ENCODE results near the gene CAMKK2.
"Not testable (repeated sequence)": the region's sequence is repeated elsewhere in the genome, so short reads cannot be mapped to it uniquely, and the experiment has no call there.

Gene CAMKK2

GRCh38 chr12:121298411-121298810 is 1.9 kb upstream of the CAMKK2 start:
- not testable (repeated sequence) for H3K4me3 ChIP-seq (ENCODE audit: low read depth, low read length); H3K27me3 ChIP-seq (ENCODE audit: control insufficient read depth, insufficient read depth, low read length); H3K27ac ChIP-seq (ENCODE audit: low read depth, low read length); H3K9ac ChIP-seq (ENCODE audit: low read length); H3K4me1 ChIP-seq (ENCODE audit: control insufficient read depth, insufficient read depth, low read length); H3K9me3 ChIP-seq (ENCODE audit: control insufficient read depth, insufficient read depth, low read depth, low read length); H3K36me3 ChIP-seq (ENCODE audit: control insufficient read depth, insufficient read depth, low read length)

DNA sequence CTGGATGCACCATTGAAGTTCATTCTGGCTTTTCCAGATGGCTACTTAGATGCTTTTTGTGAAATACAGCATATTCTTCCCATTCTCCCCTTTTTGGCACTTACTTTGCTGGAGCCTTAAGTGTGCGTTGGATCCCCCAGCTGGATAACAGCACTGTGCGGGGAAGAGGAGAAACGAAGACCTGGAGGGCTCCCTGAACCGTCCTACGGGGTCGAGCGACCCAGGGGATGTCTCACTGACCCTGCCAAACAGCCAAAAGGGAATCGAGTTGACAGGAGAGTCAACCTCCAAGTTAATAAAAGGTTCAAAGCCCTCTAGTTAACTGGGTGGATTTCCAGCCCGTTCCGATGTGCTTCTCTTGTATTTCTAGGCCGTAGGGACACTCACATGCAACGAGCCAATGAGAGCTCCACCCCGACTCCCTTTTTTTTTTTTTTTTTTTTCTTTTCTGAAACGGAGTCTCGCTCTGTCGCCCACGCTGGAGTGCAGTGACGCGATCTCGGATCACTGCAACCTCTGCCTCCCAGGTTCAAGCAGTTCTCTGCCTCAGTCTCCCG is 1.0 kb upstream of the CAMKK2 start:
- Histone ChIP-seq H3K4me1 (ENCODE audit: control insufficient read depth, insufficient read depth, low read length) (0 out of 2 replicates have a peak, but pooled peaks cover 3% of the 10 kb centered on the region), H3K27me3 (ENCODE audit: control insufficient read depth, insufficient read depth, low read length) (no peaks in the 10 kb centered on the region), H3K9ac (ENCODE audit: low read length) (peak overlapping the region; percentile 81), H3K36me3 (ENCODE audit: control insufficient read depth, insufficient read depth, low read length) (0 out of 2 replicates have a peak, but pooled peaks cover 2% of the 10 kb centered on the region), H3K9me3 (ENCODE audit: control insufficient read depth, insufficient read depth, low read depth, low read length) (no peaks in the 10 kb centered on the region), H3K4me3 (ENCODE audit: low read depth, low read length) (peak overlapping the region; percentile 87), H3K27ac (ENCODE audit: low read depth, low read length) (peak overlapping the region; percentile 55; the same call in 1 of the 2 replicates)

DNA sequence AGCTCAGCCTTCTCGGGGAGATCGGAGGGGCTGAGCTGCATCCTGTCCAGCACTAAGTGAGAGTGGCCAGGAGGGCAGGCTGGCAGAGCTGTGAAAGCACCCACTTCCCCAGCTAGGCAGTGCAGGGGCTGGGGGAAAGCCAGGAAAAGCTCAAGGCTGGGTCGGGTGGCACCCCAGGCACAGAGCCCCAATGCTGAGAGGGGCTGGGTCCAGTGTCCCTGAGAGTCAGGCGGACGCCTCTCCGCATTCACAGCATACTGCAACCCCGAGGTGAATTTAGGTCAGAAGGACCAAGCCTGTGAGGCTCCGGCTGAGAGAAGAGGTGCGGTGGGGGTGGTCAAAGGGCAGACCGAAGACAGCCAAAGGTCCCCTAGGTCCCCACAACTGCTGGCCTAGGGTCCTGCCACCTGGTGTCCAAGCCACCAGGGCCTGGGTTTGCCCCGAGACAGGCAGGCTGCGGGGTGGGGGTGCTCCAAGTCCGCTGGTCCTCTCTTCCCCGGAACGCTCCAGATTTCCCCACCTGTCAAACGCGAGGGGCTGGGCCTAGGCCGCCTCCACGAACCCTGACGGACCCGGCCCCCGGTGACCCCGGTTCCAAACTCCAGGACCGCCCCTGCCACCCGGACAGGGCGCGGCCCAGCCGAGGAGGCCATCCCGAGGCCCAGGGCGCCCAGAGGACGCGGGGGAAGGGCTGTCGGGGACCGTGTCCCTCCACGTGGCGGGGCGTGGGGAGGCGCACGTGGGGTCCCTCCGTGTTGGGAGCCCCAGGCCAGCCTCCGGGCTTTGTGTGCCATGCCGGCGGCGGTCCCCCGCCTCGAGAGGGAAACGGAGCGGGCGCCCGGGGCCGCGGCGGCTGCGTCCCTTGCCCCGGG is 527 bp downstream of the CAMKK2 start:
- Histone ChIP-seq H3K27ac (ENCODE audit: low read depth, low read length) (0 out of 2 replicates have a peak overlapping the region, but pooled peaks have one; percentile 32), H3K27me3 (ENCODE audit: control insufficient read depth, insufficient read depth, low read length) (no peaks in the 10 kb centered on the region), H3K9me3 (ENCODE audit: control insufficient read depth, insufficient read depth, low read depth, low read length) (no peaks in the 10 kb centered on the region), H3K4me3 (ENCODE audit: low read depth, low read length) (peak overlapping the region; percentile 92), H3K9ac (ENCODE audit: low read length) (peak overlapping the region; percentile 89), H3K4me1 (ENCODE audit: control insufficient read depth, insufficient read depth, low read length) (0 out of 2 replicates have a peak, but pooled peaks cover 3% of the 10 kb centered on the region), H3K36me3 (ENCODE audit: control insufficient read depth, insufficient read depth, low read length) (peaks cover 6% of the 10 kb centered on the region; the same call in 1 of the 2 replicates)

DNA sequence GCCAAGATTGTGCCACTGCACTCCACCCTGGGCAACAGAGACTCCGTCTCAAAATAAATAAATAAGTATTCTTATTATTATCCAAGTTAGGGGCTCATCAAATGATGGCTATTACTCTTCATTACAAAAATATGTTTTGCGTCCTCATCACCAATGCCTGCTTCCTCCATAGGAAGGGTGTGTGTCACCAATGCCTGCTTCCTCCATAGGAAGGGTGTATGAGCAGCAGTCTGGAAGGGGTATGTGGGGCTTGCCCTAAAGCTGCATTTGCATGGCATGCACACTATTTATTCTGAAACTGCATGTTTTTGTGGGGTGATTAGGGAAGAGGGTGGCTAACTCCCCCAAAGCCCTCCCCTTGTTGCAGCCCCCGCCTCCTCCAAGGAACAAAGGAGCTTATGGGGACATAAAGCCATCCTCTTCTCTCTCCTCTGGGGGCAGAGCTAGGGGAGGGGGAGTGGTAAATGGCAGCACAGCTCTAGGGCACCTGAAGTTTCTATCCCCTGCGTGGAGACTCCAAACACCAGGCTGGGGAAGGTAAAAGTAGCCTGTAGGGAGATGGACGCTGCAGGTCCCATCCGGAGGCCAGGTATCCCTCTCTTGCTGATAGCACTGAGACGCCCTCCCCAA is 1.3 kb downstream of the CAMKK2 start:
- H3K4me3 ChIP-seq (ENCODE audit: low read depth, low read length): peak overlapping the region; percentile 92
- 0 out of 2 replicates have a peak, but pooled peaks cover 3% of the 10 kb centered on the region for H3K4me1 ChIP-seq (ENCODE audit: control insufficient read depth, insufficient read depth, low read length)
- H3K27me3 ChIP-seq (ENCODE audit: control insufficient read depth, insufficient read depth, low read length): no peaks in the 10 kb centered on the region
- peak overlapping the region; percentile 89 for H3K9ac ChIP-seq (ENCODE audit: low read length)
- H3K27ac ChIP-seq (ENCODE audit: low read depth, low read length): no peak overlapping the region
- peaks cover 10% of the 10 kb centered on the region; the same call in 1 of the 2 replicates for H3K36me3 ChIP-seq (ENCODE audit: control insufficient read depth, insufficient read depth, low read length)
- no peaks in the 10 kb centered on the region for H3K9me3 ChIP-seq (ENCODE audit: control insufficient read depth, insufficient read depth, low read depth, low read length)

DNA sequence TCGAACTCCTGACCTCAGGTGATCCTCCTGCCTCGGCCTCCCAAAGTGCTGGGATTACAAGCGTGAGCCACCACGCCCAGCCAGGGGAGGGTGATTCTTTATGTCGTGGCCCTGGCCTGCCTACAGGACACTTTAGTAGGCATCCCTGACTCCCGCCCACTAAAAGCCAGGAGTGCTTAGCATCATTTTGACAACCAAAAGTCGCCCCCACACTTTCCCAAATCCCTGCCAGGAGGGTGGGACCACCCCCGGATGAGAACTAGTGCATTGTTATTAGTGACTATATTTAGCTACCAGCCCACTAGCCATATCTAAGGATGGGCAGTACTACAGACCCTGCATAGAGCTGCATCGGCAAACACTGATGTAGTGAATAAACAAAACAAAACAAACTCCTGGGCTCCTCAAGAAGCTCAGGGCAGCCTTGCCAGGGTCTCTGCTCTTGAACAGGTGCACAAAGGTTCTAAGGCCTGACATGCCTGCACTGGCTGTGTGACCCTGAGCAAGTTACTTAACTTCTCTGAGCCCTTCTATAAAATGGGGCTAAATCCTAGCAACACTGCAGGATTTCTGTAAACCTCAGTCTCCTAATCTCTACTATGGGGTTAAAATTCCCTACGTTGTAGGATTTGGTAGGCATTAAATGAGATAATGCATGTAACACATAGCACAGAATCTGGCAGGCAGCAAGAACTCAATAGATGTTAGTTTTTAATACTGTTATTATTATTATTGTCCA is 2.2 kb downstream of the CAMKK2 start:
- Histone ChIP-seq H3K27ac (ENCODE audit: low read depth, low read length) (no peak overlapping the region), H3K27me3 (ENCODE audit: control insufficient read depth, insufficient read depth, low read length) (no peaks in the 10 kb centered on the region), H3K4me1 (ENCODE audit: control insufficient read depth, insufficient read depth, low read length) (peaks cover 5% of the 10 kb centered on the region; the same call in 1 of the 2 replicates), H3K36me3 (ENCODE audit: control insufficient read depth, insufficient read depth, low read length) (peaks cover 10% of the 10 kb centered on the region; the same call in 1 of the 2 replicates), H3K4me3 (ENCODE audit: low read depth, low read length) (no peak overlapping the region), H3K9me3 (ENCODE audit: control insufficient read depth, insufficient read depth, low read depth, low read length) (no peaks in the 10 kb centered on the region), H3K9ac (ENCODE audit: low read length) (no peak overlapping the region)

- Histone ChIP-seq H3K36me3 (ENCODE audit: control insufficient read depth, insufficient read depth, low read length) (peaks cover 10% of the 10 kb centered on the region; the same call in 1 of the 2 replicates), H3K4me3 (ENCODE audit: low read depth, low read length) (no peak overlapping the region), H3K9ac (ENCODE audit: low read length) (no peak overlapping the region), H3K27ac (ENCODE audit: low read depth, low read length) (no peak overlapping the region), H3K27me3 (ENCODE audit: control insufficient read depth, insufficient read depth, low read length) (no peaks in the 10 kb centered on the region), H3K4me1 (ENCODE audit: control insufficient read depth, insufficient read depth, low read length) (peaks cover 9% of the 10 kb centered on the region; the same call in 1 of the 2 replicates), H3K9me3 (ENCODE audit: control insufficient read depth, insufficient read depth, low read depth, low read length) (no peaks in the 10 kb centered on the region)
Measured at GRCh38 chr12:121293603-121294002, 2.9 kb downstream of the CAMKK2 start.

DNA sequence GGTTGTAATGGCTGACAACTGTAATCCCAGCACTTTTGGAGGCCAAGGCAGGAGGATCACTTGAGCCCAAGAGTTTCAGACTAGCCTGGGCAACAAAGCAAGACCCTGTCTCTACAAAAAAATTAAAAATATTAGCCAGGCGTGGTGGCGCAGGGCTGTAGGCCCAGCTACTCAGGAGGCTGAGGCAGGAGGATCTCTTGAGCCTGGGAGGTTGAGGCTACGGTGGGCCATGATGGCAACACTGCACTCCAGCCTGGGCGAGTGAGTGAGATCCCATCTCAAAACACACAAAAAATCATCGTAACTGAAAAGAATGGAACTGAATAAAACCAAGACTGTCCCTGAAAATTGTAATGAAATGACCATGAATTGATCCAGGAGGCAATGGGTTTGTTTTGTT is 6.1 kb downstream of the CAMKK2 start:
- H3K36me3 ChIP-seq (ENCODE audit: control insufficient read depth, insufficient read depth, low read length): peaks cover 10% of the 10 kb centered on the region; the same call in 1 of the 2 replicates
- no peak overlapping the region for H3K9ac ChIP-seq (ENCODE audit: low read length)
- no peaks in the 10 kb centered on the region for H3K27me3 ChIP-seq (ENCODE audit: control insufficient read depth, insufficient read depth, low read length)
- no peaks in the 10 kb centered on the region for H3K9me3 ChIP-seq (ENCODE audit: control insufficient read depth, insufficient read depth, low read depth, low read length)
- no peak overlapping the region for H3K27ac ChIP-seq (ENCODE audit: low read depth, low read length)
- no peak overlapping the region for H3K4me3 ChIP-seq (ENCODE audit: low read depth, low read length)
- H3K4me1 ChIP-seq (ENCODE audit: control insufficient read depth, insufficient read depth, low read length): peaks cover 20% of the 10 kb centered on the region

- Histone ChIP-seq H3K27me3 (ENCODE audit: control insufficient read depth, insufficient read depth, low read length) (no peaks in the 10 kb centered on the region), H3K4me3 (ENCODE audit: low read depth, low read length) (no peak overlapping the region), H3K36me3 (ENCODE audit: control insufficient read depth, insufficient read depth, low read length) (peaks cover 10% of the 10 kb centered on the region; the same call in 1 of the 2 replicates), H3K9ac (ENCODE audit: low read length) (no peak overlapping the region), H3K9me3 (ENCODE audit: control insufficient read depth, insufficient read depth, low read depth, low read length) (no peaks in the 10 kb centered on the region), H3K27ac (ENCODE audit: low read depth, low read length) (no peak overlapping the region), H3K4me1 (ENCODE audit: control insufficient read depth, insufficient read depth, low read length) (peaks cover 17% of the 10 kb centered on the region)
Measured at GRCh38 chr12:121289962-121290361, 6.5 kb downstream of the CAMKK2 start.

GRCh38 chr12:121288986-121289385 is 7.5 kb downstream of the CAMKK2 start:
- Histone ChIP-seq H3K9me3 (ENCODE audit: control insufficient read depth, insufficient read depth, low read depth, low read length) (no peaks in the 10 kb centered on the region), H3K4me3 (ENCODE audit: low read depth, low read length) (no peak overlapping the region), H3K4me1 (ENCODE audit: control insufficient read depth, insufficient read depth, low read length) (peaks cover 17% of the 10 kb centered on the region), H3K36me3 (ENCODE audit: control insufficient read depth, insufficient read depth, low read length) (peaks cover 10% of the 10 kb centered on the region; the same call in 1 of the 2 replicates), H3K27me3 (ENCODE audit: control insufficient read depth, insufficient read depth, low read length) (no peaks in the 10 kb centered on the region), H3K9ac (ENCODE audit: low read length) (no peak overlapping the region), H3K27ac (ENCODE audit: low read depth, low read length) (no peak overlapping the region)

DNA sequence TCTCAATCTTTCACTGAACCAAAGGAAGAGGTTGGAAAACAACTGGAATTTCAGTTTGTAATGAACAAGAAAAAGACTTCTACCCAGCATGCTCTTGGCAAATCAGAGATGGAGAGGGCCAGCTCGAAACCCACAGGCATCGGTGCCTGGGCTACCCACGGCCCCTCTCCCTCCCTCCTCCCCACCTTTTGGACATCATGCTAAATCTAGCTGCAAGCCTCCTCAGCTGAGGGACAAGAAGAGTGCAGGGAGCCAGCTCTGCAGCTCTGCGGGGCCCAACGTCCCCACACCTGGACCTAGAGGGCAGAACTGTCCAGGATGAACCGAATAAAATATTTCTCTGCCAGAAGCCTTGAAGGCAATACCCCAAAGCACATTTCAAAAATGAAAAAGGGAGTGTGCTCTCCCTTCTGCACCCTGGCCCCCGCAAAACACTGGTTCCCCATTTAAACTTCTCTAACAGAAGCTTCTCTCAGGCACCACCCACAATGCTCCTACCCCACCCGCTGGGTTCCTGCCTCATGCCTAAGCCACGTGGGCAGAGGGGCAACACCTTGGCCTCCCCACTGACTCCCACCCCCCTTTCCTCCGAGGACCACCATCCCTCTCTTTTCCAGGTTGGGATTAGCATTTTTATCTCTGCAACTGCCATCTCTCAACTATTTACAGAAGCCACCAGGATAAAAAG is 8.2 kb downstream of the CAMKK2 start:
- peaks cover 10% of the 10 kb centered on the region; the same call in 1 of the 2 replicates for H3K36me3 ChIP-seq (ENCODE audit: control insufficient read depth, insufficient read depth, low read length)
- H3K27me3 ChIP-seq (ENCODE audit: control insufficient read depth, insufficient read depth, low read length): no peaks in the 10 kb centered on the region
- H3K4me1 ChIP-seq (ENCODE audit: control insufficient read depth, insufficient read depth, low read length): peaks cover 17% of the 10 kb centered on the region
- no peak overlapping the region for H3K9ac ChIP-seq (ENCODE audit: low read length)
- H3K27ac ChIP-seq (ENCODE audit: low read depth, low read length): no peak overlapping the region
- no peaks in the 10 kb centered on the region for H3K9me3 ChIP-seq (ENCODE audit: control insufficient read depth, insufficient read depth, low read depth, low read length)
- no peak overlapping the region for H3K4me3 ChIP-seq (ENCODE audit: low read depth, low read length)
